HG03097 (cell line): ENCODE measurements around the gene SLC25A25.

Source experiments
- ATAC-seq: cut with Tn5 transposase; IDR thresholded peaks from one replicate; pipeline ENCODE4 v1.9.1; 2021; ENCODE audit not compliant: unreplicated experiment, low FRiP score

Gene SLC25A25

DNA sequence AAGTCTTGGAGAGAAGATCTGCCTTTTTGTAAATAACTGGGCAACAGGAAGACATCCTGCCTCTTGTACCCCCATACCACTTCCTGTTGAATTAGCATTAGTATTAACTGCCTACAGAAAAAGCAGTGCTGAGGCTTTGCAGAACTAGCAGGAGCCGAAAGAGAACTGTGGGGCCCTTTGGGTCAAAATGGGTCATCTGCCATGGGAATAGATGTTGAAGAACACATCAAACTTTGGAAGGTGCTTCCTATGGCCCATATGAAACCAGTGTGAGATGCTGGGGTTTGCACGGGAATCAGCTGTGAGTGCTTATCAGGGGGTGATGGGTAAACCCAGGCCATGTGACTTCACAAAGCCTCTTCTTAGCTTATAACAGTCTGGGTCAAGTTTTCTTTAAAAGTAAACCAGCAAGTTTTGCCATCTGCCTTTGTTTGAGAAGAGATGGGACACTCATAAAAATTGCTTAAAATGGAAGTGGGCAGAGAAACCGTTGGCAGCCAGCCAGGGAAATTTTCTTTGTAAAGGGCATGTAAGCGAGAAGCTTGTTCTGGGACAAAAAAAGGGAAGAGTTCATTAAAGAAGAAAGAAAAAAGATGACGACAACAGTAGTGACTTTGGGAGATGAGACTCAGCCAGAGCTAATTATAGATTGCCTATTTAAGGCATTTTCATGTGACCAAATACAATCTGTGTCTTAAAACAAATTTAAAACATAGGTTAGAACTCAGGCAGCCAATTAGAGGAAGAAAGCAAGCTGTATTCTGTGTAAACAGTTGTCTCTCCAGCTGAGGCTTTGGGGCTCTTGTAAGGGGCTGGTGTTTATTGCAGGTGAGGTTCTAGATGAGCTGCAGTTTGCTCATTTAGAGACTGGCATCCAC lies 4.4 kb downstream of the SLC25A25 start:
- ATAC-seq: no peak

DNA sequence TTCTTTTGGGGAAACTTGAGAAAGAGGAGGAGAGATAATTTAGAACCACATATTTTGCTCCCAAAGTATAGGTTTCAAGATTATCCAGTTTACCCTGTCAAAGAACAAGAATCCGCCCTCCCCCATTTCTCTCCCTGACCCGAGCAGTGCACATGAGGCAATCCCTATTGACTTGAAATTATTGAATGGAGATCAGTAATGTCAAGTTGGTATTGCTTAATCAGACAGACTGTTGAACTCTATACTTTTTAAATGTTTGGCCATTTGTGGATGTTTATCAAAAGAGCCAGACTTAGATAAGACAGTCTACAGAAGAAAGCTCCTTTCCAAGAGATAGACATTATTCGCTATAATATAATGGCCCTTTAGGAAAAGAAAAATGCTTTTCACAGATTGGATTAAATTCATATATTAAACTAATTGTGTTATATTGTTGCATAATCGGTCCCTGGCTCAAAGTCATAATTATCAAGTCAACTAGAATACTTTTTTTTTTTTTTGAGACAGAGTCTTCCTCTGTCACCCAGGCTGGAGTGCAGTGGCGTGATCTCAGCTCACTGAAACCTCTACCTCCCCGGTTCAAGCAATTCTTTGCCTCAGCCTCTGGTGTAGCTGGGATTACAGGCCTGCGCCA lies 5.3 kb downstream of the SLC25A25 start:
- no peak for ATAC-seq

DNA sequence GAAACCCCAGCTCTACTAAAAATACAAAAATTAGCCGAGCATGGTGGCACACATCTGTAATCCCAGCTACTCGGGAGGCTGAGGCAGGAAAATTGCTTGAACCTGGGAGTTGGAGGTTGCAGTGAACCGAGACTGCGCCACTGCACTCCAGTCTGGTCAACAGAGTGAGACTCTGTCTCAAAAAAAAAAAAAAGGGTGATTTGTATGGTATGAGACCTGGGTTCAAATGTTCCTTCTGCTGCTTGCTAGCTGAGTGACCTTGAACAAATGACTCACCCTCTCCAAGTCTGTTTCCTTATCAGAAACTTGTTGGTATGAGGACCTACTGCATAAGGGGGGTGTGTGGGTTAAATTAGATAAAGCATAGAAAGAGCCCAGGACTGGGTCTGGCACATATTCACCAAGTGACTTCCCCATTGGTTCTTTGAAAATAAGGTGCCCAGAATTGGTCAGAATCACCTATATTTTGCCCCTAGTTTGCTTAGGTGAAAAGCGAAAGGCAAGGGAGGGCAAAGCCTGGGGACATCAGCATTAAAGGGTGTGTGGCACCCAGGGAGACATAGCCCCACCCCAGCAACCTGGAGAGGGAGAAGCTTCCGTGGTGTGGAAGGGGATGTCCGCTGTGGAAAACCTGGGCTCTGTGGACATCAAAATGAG lies 9.9 kb downstream of the SLC25A25 start:
- no peak for ATAC-seq

DNA sequence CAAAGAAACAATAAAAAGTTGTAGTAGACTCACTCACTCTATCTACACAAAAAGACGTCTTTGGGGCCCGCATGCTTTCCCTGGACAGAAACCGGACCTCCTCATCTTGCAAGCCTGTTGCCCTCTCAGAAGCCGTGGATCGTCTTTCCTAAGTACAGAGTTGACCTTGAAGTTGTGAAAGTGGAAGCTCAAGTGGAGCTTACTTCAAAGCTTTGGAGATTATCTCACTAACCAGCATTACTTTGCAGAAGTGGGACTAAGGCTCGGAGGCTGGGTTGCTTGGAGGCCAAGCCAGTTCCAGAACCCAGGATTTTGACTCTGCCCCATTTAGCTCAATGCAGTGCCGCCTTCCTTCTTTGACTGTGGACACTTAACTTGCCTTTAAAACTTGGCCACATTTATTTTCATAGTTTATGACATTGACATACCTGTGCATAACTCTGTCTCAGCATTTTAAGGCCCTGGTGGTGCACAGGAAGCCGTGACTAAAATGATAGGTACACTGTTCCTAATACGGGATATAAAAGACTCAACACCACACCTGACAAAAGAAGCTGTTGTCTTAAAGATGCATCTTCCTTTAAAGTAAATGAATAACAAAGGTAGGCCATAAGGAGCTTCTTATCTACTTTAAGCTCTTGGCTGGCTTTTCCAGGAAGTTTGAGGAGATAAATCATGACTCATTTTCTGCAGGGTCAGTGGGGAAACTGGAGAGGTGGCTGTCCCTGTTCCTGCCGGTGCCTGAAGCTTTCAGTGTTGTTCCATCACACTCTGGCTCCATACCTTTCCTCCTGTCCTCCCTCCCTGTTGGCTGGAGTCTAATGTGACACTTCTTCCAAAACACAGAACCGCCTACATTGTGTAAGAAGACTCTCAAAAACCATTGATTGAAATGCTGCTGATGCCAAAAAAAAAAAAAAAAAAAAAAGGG lies 10.7 kb downstream of the SLC25A25 start:
- no peak for ATAC-seq

DNA sequence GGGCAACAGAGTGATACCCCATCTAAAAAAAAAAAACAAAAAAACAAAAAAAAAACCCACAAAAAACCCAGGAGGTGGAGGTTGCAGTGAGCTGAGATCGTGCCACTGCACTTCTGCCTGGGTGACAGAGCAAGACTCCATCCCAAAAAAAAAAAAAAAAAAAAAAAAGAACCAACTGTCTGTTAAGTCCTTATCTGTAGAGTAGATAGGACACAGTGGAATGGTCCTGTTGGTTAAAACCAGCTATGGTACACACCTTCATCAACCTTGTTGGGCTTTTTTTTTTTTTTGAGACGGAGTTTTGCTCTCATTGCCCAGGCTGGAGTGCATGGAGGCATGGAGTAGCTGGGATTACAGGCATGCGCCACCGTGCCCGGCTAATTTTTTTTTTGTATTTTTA lies 12.2 kb downstream of the SLC25A25 start:
- no peak for ATAC-seq

DNA sequence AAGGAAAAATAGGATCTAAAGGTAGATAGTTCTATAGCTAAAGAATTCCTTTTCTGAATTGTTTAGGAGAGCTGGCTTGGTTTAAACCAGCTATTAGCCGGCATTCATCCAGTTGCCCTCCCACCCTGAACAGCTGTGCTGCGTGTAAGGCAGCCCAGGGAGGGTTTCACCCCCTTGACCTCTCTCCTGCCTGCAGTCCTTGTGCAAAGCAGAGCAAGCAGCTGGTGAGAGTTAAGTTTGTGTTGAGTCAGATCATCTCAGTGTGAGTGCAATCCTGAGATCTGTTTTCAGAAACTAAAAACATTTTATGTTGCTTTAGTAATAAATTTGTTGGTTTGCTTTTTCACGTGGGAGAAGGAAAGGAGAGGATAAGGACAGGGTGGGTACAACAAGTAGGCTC lies 13.0 kb downstream of the SLC25A25 start:
- no peak for ATAC-seq

DNA sequence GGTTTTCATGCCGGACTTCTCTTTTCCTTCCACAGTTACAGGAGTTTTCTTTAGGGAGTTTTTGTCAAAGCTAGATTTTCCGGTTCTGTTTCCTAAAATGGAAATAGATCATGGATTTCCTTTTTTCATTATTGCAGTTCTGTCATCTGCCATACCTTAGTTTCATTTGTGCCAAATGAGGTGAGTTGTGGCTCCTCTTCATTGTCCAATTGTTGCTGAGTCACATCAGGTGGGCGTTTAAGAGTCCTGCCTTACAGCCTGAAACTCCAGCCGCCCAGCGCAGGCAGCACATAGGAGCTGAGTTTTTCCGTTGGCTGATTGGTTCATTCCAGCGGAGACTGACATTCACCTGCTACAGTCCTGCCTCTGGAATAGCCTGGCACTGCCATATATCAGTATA lies 14.1 kb downstream of the SLC25A25 start:
- no peak for ATAC-seq

DNA sequence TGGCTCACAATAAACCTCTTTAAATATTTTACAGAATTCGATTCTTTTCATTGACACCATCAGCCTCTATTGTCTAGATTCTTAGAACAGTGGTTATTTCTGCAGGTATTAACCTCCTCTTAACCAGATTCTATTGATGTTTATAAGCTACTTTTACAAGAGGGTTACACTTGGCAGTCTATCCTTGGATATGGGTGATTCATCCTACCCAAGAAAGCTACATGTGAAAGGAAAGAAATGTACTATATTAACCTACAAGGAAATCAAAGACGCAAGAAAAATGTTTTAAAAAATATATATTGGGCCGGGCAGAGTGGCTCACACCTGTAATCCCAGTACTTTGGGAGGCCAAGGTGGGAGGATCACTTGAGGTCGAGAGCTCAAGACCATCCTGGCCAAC lies 16.7 kb downstream of the SLC25A25 start:
- ATAC-seq: no peak

DNA sequence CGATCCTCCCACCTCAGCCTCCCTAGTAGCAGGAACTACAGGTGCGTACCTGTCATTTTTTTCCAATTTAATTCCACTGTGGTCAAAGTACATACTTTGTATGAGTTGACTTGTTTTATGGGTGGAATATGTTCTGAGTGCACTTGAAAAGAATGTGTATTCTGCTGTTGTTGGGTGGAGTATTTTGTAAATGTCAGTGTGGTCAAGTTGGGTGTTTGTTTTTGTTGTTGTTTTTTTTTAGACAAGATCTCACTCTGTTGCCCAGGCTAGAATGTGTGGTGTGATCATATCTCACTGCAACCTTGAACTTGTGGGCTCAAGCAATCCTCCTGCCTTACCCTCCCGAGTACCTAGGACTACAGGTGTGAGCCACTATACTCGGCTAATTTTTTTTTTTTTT lies 17.9 kb downstream of the SLC25A25 start:
- ATAC-seq: no peak

DNA sequence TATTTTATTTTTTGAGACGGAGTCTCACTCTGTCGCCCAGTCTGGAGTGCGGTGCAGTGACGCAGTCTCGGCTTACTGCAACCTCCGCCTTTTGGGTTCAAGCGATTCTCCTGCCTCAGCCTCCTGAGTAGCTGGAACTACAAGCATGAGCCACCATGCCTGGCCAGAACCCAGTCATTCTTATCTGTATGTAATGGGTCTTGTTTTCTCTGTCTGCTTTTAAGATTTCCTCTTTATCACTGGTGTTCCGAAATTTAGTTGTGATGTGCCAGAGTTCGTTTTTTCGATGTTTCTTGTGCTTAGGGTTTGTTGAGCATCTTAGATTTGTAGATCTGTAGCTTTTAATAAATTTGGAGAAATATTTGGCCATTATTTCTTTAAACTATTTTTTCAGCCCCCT lies 19.2 kb downstream of the SLC25A25 start:
- no peak for ATAC-seq

DNA sequence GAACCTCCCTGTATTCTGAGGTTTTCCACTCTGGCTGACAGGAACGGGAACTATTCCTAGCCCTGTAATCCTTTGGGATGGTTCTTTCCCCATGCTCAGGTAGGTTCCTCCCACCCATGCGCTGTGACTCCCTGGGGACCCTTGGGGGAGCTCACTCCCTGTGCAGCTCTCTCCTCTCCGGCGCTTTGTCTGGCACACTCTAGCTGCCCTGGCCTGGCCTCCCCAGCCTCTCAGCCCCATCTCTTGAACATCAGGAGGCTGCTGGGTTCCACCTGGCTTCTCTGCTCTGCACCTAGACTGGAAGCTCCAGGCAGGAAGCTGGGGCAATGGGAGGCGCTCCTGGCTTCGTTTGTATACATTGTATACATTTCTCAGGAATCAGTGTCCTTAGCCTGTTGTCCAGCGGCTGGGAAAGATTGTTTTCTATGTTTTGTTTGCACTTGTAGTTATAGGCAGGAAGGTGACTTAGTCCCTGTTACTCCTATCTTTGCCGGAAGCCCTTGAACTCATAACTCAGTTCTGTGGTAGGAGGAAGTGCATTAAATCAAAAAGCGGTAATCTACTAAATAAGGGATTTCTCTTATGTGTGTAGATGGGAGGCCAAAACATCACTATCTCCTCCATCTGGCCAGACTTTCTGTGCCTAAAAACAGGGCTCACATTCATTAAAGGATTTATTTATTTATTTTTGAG lies 20.4 kb downstream of the SLC25A25 start:
- no peak for ATAC-seq

DNA sequence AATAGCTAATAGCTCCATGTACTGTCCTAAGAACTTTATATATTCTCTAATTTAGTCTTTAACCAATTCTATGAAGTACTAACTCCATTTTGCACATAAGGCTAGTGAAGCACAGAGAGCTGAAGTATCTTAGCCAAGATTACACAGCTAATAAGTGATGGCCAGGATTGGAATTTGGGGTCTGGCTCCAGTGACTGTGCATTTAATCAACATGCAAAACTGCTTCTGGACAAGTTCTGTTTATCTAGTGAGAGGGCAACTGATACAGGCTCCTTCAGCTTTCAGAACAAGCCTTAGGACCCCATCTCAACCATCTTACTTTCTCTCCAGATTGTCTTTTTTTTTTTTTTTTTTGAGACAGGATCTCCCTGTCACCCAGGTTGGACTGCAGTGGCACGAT lies 21.3 kb downstream of the SLC25A25 start:
- ATAC-seq: no peak

DNA sequence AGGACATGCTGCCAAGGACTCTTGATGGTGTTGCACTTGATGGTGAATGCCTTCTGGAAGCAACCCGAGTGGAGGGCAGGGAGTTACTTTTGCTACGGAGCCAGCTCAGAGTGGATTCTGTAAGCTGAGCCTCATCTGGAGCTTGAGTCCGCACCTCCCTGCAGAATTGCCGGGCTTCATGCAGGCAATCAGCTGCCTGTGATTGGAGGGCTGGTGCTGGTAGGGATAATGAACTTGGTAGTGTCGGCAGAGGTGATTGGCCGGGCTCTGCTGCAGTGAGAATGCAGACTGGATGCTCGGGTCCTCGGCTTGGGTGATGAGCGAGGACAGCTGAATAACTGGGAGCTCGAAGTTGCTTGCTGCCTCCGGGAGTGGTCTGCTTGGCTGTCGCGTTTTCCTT lies 23.1 kb downstream of the SLC25A25 start:
- ATAC-seq: no peak

DNA sequence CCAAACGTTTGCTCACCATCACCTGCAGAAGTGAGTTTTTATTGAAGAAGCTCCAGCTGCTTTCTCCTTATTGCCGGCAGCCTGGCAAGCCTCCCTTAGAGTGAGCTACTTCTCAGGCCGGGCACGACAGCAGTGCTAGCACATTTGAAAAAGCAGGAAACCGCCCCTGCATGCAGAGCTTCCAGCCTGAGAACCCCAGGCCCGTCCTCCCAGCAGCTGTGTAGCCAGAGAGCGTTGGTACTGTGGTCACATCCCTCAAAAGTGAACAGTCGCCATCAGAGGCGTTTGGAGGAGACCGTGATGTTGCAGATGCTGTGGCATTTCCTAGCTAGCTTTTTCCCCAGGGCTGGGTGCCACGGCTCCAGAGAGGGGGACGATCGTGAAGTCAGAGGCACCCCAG lies 23.5 kb downstream of the SLC25A25 start:
- ATAC-seq: no peak

DNA sequence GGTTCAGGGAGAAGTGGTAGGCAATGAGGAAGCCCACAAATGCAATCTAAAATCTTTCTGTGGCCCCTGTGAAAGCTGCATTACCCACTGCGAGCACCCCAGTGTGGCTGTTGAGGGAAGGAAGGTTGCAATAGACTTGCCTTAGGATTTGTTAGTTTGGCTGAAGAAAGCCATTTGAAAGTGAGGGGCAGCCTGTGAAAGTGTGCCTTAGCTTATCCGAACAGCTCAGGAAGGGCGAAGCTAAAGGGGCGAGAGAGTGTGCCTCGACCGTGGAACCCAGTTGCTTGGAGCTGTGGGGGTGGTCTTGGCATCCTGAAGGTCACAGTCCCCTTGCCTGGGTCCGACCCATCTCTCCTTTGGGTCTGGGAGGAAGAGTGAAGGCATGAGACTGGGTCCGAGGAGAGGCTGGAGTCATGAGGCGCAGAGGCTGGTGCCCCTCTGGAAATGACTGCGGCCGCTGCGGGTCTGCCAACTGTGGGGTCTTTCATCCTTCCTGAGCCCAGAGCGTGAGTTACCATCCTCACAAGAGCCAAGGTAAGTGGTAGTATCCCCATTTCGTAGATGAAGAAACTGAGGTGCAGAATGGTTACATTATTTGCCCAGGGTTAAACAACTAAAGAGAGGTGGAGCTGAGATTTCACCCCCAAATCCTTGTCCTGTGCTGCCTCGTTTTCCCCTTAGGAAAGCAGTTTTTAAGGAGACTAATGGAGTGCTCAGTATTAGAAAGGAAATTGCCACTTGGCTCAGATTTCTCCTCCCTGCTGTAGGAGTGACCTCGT lies 24.4 kb downstream of the SLC25A25 start:
- ATAC-seq: no peak

DNA sequence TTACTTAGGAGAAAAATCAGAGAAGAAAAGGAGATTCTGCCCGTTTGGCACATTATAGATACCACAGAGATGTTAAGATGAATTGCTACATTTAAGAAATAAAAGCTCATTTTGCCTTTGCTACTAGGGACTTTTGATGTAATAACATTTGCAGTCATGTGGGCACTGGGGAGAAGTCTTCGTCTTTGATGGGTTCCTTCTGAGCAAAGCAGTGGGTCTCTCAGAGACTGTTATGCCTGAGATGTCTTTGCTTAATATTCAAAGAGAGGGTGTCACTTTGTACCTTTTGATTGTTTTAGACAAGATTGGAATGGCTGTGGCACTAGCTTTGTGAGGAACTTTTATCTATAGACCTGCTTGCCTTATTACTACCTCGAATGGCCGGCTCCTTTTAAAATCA lies 25.0 kb downstream of the SLC25A25 start:
- no peak for ATAC-seq

DNA sequence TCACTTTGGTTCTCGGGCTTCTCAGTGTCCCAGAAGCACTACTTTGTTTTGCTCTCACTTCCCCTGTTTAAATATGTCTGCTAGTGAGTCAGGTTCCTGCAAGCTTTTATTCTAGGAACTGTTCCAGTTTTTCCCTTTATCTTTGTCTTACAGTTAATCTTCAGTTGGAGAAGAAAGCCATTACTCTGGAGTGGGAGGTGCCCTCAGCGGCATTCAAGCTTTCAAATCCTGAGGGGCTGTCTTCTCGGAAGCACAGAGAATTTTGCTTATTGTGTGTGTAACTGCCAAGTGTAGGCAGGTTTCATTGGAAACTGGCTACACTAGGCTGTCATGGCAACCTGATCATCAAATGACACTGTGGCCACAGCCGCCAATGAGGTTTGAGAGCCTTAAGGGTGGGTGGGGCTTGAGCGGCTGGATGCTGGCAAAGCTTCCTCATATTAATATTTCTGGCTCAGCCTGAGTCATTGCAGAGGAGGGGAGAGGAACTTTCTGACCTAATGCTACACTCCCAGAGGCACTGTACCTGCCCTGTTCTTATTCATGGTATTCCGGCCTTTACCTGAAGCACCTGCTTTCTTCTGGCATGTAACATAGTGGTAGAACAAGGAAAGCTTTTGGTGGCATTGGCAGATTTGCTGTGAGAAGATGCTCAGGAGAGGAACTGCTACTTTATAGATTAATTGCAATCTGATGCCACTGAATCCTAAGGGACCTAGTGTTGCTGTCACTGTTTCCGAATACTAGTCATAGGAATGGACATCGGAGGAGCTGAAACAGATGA lies 26.3 kb downstream of the SLC25A25 start:
- peak; percentile 77 for ATAC-seq

DNA sequence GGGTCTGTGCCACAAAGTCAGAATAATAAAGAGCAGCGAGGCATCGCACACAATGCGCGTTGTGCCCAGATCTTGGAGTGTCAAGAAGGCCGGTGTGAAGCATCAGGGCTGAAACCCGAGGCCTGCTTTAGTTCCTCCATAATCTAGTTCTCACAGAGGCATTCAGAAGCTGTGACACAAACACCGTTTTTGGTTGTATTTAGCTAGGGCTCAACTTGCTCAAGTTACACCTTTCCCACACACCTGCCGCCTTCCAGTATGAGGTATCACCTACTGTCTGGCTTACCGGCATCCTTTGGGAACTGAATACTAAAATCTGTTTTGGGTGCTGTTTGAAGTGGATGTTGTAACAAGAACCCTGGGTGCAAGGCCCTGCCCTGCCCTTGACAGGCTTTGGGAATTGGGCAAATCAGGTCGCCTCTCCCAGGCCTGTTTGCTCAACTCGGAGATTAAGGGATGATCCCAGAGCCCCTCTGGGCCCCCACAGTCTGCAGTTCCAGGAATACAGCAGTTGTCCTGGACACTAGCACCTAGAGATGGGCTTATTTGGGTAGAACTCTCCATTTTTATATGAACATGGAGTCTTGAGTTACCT lies 27.0 kb downstream of the SLC25A25 start:
- ATAC-seq: no peak
